C4-2B (cell line): Measurements from ENCODE around the gene NR1D2.

Source experiments
- ZFX ChIP-seq: fragments of 450-650 bp; IDR thresholded peaks from 2 replicates; pipeline ENCODE4 v1.6.1; 2017
- TF ChIP-seq, protein P1 (sequence below): fragments of 450-650 bp; conservative IDR thresholded peaks from 2 replicates; pipeline ENCODE4 v1.5.1; 2017; ENCODE audit warnings: mild to moderate bottlenecking

DNA sequence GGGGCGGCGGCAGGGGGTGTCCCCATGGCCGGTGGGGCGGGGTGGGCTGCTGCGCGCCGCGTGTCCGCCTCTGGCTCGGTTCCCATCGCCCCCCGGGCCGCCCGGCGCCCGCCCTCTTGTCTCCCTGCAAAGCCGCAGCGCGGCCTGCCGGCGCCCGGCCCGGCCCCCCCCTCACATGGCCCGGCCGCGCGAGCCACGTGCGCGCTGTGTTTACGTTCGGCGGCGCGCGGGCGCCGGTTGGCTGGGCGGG, 502 bp downstream of the NR1D2 start:
- TF ChIP-seq, protein P1, sequence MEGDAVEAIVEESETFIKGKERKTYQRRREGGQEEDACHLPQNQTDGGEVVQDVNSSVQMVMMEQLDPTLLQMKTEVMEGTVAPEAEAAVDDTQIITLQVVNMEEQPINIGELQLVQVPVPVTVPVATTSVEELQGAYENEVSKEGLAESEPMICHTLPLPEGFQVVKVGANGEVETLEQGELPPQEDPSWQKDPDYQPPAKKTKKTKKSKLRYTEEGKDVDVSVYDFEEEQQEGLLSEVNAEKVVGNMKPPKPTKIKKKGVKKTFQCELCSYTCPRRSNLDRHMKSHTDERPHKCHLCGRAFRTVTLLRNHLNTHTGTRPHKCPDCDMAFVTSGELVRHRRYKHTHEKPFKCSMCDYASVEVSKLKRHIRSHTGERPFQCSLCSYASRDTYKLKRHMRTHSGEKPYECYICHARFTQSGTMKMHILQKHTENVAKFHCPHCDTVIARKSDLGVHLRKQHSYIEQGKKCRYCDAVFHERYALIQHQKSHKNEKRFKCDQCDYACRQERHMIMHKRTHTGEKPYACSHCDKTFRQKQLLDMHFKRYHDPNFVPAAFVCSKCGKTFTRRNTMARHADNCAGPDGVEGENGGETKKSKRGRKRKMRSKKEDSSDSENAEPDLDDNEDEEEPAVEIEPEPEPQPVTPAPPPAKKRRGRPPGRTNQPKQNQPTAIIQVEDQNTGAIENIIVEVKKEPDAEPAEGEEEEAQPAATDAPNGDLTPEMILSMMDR = no peak
- TF ChIP-seq ZFX = no peak
